Keratinocyte (primary cell): ENCODE measurements around the gene RANBP17. TPM values are rescaled to one million over a fixed set of nuclear protein-coding genes. Genes with fewer than 3 reads are reported as not detected.

Experiments
- DNase-seq: peaks from one replicate; pipeline ENCODE4 v3.0.0-alpha.2; 2011; ENCODE audit warnings: low read depth, missing footprints, low spot score
- FAIRE-seq: peaks from 2 replicates; lab custom pipeline; 2011; peaks lifted over from hg19 to GRCh38; lab: Jason Lieb, UNC
- H2AFZ ChIP-seq: 2 replicates; pipeline ENCODE4 v1.6.0; 2012; ENCODE audit warnings: low read length, control low read depth, inconsistent platforms; ENCODE audit not compliant: control insufficient read depth
- H3K27ac ChIP-seq: 2 replicates; pipeline ENCODE4 v1.5.1; 2011; ENCODE audit warnings: low read length; ENCODE audit not compliant: control insufficient read depth, insufficient read depth
- H3K27me3 ChIP-seq: 3 replicates; pipeline ENCODE4 v1.6.0; 2011; ENCODE audit warnings: low read length; ENCODE audit not compliant: control insufficient read depth, insufficient read depth; ENCODE audit errors: extremely low read depth
- H3K36me3 ChIP-seq, 2 experiments: 2 replicates in 1 of 2; 3 replicates in 1 of 2; pipeline ENCODE4 v1.5.1; 2011; ENCODE audit warnings: low read length in 2 of 2, mild to moderate bottlenecking in 1 of 2; ENCODE audit not compliant: control insufficient read depth in 2 of 2, insufficient read depth in 2 of 2; ENCODE audit errors: extremely low read depth in 1 of 2
- H3K4me1 ChIP-seq: 3 replicates; pipeline ENCODE4 v1.5.1; 2011; ENCODE audit warnings: low read length; ENCODE audit not compliant: control insufficient read depth, insufficient read depth; ENCODE audit errors: extremely low read depth
- H3K4me2 ChIP-seq: 3 replicates; pipeline ENCODE4 v1.6.0; 2011; ENCODE audit warnings: low read depth, low read length; ENCODE audit not compliant: control insufficient read depth, insufficient read depth; ENCODE audit errors: extremely low read depth
- H3K4me3 ChIP-seq, 3 experiments: fragments of 200-600 bp in 1 of 3; sonication (generic) in 1 of 3; 2 replicates in 2 of 3; 3 replicates in 1 of 3; pipeline ENCODE4 v1.5.1; 2011 to 2016; ENCODE audit warnings: low read length in 3 of 3, mild to moderate bottlenecking in 3 of 3, control low read depth in 2 of 3, inconsistent platforms in 1 of 3, low read depth in 1 of 3, mixed read lengths in 1 of 3, mixed run types in 1 of 3, moderate library complexity in 1 of 3; ENCODE audit not compliant: control insufficient read depth in 2 of 3, insufficient read depth in 2 of 3; ENCODE audit errors: extremely low read depth in 1 of 3
- H3K79me2 ChIP-seq: 2 replicates; pipeline ENCODE4 v1.6.0; 2012; ENCODE audit warnings: low read length; ENCODE audit not compliant: control insufficient read depth, insufficient read depth
- H3K9ac ChIP-seq: 3 replicates; pipeline ENCODE4 v1.6.0; 2011; ENCODE audit warnings: low read length; ENCODE audit not compliant: control insufficient read depth, insufficient read depth; ENCODE audit errors: extremely low read depth
- H3K9me1 ChIP-seq: 3 replicates; pipeline ENCODE4 v1.6.0; 2011; ENCODE audit warnings: low read length; ENCODE audit not compliant: control insufficient read depth, insufficient read depth; ENCODE audit errors: extremely low read depth
- H3K9me3 ChIP-seq: 2 replicates; pipeline ENCODE4 v1.5.1; 2012; ENCODE audit warnings: low read depth, low read length; ENCODE audit not compliant: control insufficient read depth
- H4K20me1 ChIP-seq: 3 replicates; pipeline ENCODE4 v1.6.0; 2011; ENCODE audit warnings: low read length; ENCODE audit not compliant: control insufficient read depth, insufficient read depth; ENCODE audit errors: extremely low read depth
- EZH2 ChIP-seq: IDR thresholded peaks from one replicate; pipeline ENCODE4 v1.6.1; 2012; ENCODE audit warnings: inconsistent platforms, mild to moderate bottlenecking, low read length, moderate library complexity
- dilution Hi-C: fragments of 300-500 bp; cut with MboI; formaldehyde crosslinking; loops from one replicate; pipeline ENCODE4 v1.7.0; 2020; ENCODE audit warnings: low sequenced_read_pairs; ENCODE audit not compliant: extremely low pct_ligation_motif_present
- polyA minus RNA-seq, 3 experiments: library from RNA; depleted of rRNA, polyadenylated mRNA; stranded (reverse); fragments of >200 nt; gene quantifications; 1 replicate in 1 of 3; 2 replicates in 1 of 3; 3 replicates in 1 of 3; pipeline ENCODE4 v1.2.3, GENCODE V29; 2011
- polyA plus RNA-seq, 5 experiments: library from polyadenylated mRNA; depleted of rRNA in 3 of 5; stranded (reverse) in 3 of 5; stranded (forward) in 1 of 5; unstranded in 1 of 5; fragments of >200 nt; gene quantifications; 1 replicate in 1 of 5; 2 replicates in 3 of 5; 3 replicates in 1 of 5; pipeline versions ENCODE4 v1.2.1 to v1.2.3, GENCODE V29; 2011 to 2012; ENCODE audit warnings: missing spikeins in 2 of 5, low read depth in 1 of 5, low replicate concordance in 1 of 5
- TF ChIP-seq, protein P1 (sequence below), 3 experiments: IDR thresholded peaks in 1 of 3; conservative IDR thresholded peaks in 1 of 3; optimal IDR thresholded peaks in 1 of 3; 2 replicates in 2 of 3; 3 replicates in 1 of 3; pipeline versions ENCODE3 to v1.5.1; 2011; ENCODE audit warnings: low read length in 3 of 3, mild to moderate bottlenecking in 3 of 3, moderate library complexity in 2 of 3, control low read depth in 1 of 3, inconsistent platforms in 1 of 3; ENCODE audit not compliant: insufficient read depth in 2 of 3; ENCODE audit errors: extremely low read depth in 1 of 3

RANBP17 gene
- polyA plus RNA-seq (0.65 to 0.97 TPM (median 0.82 TPM) in 3 replicates), polyA minus RNA-seq (5.1 to 6.5 TPM in 2 of 3 replicates, not detected in the other)
- 0.46 TPM for polyA plus RNA-seq (2011; ENCODE audit: low read depth)
- polyA plus RNA-seq (2011; cell fraction: cytosol; rRNA removed), result 0.45 and 0.75 TPM in 2 replicates
- polyA plus RNA-seq (2011; cell fraction: nucleus; rRNA removed), result 2.3 and 3.4 TPM in 2 replicates
- 0.25 and 0.49 TPM in 2 replicates for polyA plus RNA-seq (2012; ENCODE audit: low replicate concordance)
- polyA minus RNA-seq (2011; cell fraction: cytosol; rRNA and poly(A)+ RNA removed), result 2.5 TPM
- 3.4 and 5.4 TPM in 2 replicates for polyA minus RNA-seq (2011; cell fraction: nucleus; rRNA and poly(A)+ RNA removed)

DNA sequence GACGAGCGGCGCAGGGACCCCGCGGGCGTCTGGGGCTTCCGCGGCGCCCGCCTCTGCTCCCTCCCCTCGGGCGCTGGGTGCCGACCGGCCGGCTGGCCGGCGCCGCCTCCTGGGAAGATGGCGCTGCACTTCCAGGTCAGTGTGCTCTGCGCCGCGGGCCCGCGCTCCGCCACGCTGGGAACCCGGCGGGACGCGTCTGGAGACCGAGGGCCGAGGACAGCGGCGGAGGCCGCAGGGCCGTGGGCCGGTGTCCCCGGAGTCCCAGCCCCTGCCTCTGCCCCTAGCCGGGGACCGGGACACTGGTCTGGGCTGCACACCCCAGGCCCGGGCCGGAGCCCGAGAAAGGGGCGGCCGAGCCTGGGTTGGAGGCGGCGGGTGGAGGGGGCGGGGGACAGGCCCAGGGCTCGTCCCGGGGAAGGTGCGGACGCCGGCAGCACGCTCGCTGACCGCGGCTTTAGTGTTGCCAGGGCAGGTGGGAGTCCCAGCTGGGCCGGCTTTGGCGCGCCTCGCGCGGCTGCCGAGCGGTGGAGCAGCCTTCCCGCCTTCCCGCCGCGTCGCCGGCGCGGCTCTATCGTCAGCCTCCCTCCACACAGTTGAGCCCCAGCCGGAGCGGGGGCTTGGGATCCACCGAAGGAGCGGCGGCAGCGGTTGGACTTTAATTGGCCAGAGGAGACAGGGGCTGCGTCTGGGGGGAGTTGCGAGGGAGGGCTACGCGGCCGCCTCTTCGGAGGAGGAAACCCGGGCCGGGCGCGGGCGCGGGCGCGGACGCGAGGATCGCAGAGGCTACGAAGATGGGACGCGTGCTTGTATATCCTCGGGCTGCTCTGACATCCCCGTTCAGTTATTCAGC lies at the start of gene RANBP17:
TSS of gene RANBP17 (plus strand) at position 102 of the 850 bp plus-strand sequence.
- no peaks in the 10 kb centered on the region for H3K4me1 ChIP-seq
- no peak within 1 kb of the TSS for H3K9ac ChIP-seq
- H3K4me3 ChIP-seq, result peak within 1 kb of the TSS; percentile 14 to 38 (median 22)
- H3K27ac ChIP-seq, result no peak within 1 kb of the TSS
- H2AFZ ChIP-seq, result no peak within 1 kb of the TSS
- no peaks in the 10 kb centered on the region for H4K20me1 ChIP-seq
- peaks cover 4% of the 10 kb centered on the region for H3K9me3 ChIP-seq
- DNase-seq, result no peak
- no peaks in the 10 kb centered on the region for H3K36me3 ChIP-seq
- dilution Hi-C loops, result no loop called here
- no peaks in the 10 kb centered on the region for H3K79me2 ChIP-seq
- FAIRE-seq, result no peak
- H3K9me1 ChIP-seq, result no peaks in the 10 kb centered on the region
- no peak within 1 kb of the TSS for H3K4me2 ChIP-seq
- no peak for TF ChIP-seq EZH2
- TF ChIP-seq, protein P1, sequence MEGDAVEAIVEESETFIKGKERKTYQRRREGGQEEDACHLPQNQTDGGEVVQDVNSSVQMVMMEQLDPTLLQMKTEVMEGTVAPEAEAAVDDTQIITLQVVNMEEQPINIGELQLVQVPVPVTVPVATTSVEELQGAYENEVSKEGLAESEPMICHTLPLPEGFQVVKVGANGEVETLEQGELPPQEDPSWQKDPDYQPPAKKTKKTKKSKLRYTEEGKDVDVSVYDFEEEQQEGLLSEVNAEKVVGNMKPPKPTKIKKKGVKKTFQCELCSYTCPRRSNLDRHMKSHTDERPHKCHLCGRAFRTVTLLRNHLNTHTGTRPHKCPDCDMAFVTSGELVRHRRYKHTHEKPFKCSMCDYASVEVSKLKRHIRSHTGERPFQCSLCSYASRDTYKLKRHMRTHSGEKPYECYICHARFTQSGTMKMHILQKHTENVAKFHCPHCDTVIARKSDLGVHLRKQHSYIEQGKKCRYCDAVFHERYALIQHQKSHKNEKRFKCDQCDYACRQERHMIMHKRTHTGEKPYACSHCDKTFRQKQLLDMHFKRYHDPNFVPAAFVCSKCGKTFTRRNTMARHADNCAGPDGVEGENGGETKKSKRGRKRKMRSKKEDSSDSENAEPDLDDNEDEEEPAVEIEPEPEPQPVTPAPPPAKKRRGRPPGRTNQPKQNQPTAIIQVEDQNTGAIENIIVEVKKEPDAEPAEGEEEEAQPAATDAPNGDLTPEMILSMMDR (optimal IDR thresholded peaks at IDR 0.05 in 1 of 3, IDR thresholded peaks at IDR 0.05 in 1 of 3, conservative IDR thresholded peaks at IDR 0.05 in 1 of 3; ENCODE audit: extremely low read depth in 1 of 3, insufficient read depth in 2 of 3, low read length in 3 of 3), result no peak
- peaks cover 4% of the 10 kb centered on the region for H3K27me3 ChIP-seq

DNA sequence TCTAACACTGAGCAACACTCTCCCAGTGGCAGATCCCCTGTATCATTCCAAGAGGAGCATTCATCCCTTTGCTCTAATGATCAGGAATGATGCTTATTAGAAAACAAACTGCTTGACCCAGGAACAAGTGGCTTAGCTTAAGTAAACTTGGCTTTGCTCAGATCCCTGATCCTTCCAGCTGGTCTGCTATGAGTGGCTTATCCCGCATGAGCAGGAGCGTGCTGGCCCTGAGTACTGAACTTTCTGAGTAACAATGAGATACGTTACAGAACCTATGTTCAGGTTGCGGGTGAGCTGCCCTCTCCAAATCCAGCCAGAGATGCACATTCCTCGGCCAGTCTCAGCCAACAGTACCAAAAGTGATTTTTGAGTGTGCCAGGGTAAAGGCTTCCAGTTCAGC lies 48.6 kb upstream of the RANBP17 start:
- Histone ChIP-seq H4K20me1 (no peaks in the 10 kb centered on the region), H3K9me1 (no peaks in the 10 kb centered on the region), H3K27ac (no peak overlapping the region), H3K9me3 (no peaks in the 10 kb centered on the region), H3K79me2 (no peaks in the 10 kb centered on the region), H3K4me2 (no peak overlapping the region), H2AFZ (no peak overlapping the region), H3K4me1 (no peaks in the 10 kb centered on the region), H3K27me3 (no peaks in the 10 kb centered on the region), H3K36me3 (no peaks in the 10 kb centered on the region), H3K9ac (no peak overlapping the region), H3K4me3 (no peak overlapping the region)
- DNase-seq, result no peak
- TF ChIP-seq, protein P1 (optimal IDR thresholded peaks at IDR 0.05 in 1 of 3, IDR thresholded peaks at IDR 0.05 in 1 of 3, conservative IDR thresholded peaks at IDR 0.05 in 1 of 3; ENCODE audit: extremely low read depth in 1 of 3, insufficient read depth in 2 of 3, low read length in 3 of 3), result no peak
- TF ChIP-seq EZH2, result no peak
- no peak for FAIRE-seq
- dilution Hi-C loops, result no loop called here
